ENCODE data around the gene ZMYM2. TPM values are rescaled to one million over a fixed set of nuclear protein-coding genes. Genes with fewer than 3 reads are reported as not detected.

ZMYM2 gene
- total RNA-seq, 1 experiment from 2014 or later = 87.1 TPM

- H3K9me3 ChIP-seq (ENCODE audit: low read depth, low read length, poor library complexity, severe bottlenecking) = no peaks in the 10 kb centered on the region
- intact Hi-C loops (cut with micrococcal nuclease; ENCODE audit: unreplicated experiment) = loop anchor here (5.0 kb wide), 1 partner anchor 33 kb away; the partner anchor contains the start of gene GJA3
- no TSS peak for BruUV-seq (replicated peaks)
- POLR2A ChIA-PET (ENCODE audit: low non-redundant PET) = no interaction called here
- peaks cover 7% of the 10 kb centered on the region for H3K4me1 ChIP-seq (ENCODE audit: insufficient read depth, low read length, poor library complexity, severe bottlenecking)
- CTCF ChIA-PET = no interaction called here
- TF ChIP-seq EZH2 (IDR thresholded peaks at IDR 0.05; ENCODE audit: borderline replicate concordance, low read depth, low read length, poor library complexity, severe bottlenecking) (no peak), CTCF (conservative IDR thresholded peaks at IDR 0.05; ENCODE audit: low read depth, low read length) (no peak)
- no peak overlapping the region for H3K27ac ChIP-seq (ENCODE audit: low read depth, low read length, poor library complexity, severe bottlenecking)
- no peaks in the 10 kb centered on the region for H3K36me3 ChIP-seq (ENCODE audit: insufficient read depth, low read length, poor library complexity, severe bottlenecking)
- H3K27me3 ChIP-seq (replicated peaks; ENCODE audit: insufficient read depth, low read depth, low read length, poor library complexity) = peaks cover 9% of the 10 kb centered on the region
- DNase-seq (ENCODE audit: low spot score) = no peak
- peak overlapping the region; percentile 63 for H3K4me3 ChIP-seq (ENCODE audit: low read depth, low read length, poor library complexity, severe bottlenecking)
Observed at GRCh38 chr13:20129076-20129475, 170.5 kb downstream of the ZMYM2 start.

- Histone ChIP-seq H3K4me1 (ENCODE audit: insufficient read depth, low read length, poor library complexity, severe bottlenecking) (peaks cover 7% of the 10 kb centered on the region), H3K9me3 (ENCODE audit: low read depth, low read length, poor library complexity, severe bottlenecking) (no peaks in the 10 kb centered on the region), H3K27ac (ENCODE audit: low read depth, low read length, poor library complexity, severe bottlenecking) (no peak overlapping the region), H3K36me3 (ENCODE audit: insufficient read depth, low read length, poor library complexity, severe bottlenecking) (no peaks in the 10 kb centered on the region), H3K4me3 (ENCODE audit: low read depth, low read length, poor library complexity, severe bottlenecking) (no peak overlapping the region), H3K27me3 (replicated peaks; ENCODE audit: insufficient read depth, low read depth, low read length, poor library complexity) (peaks cover 9% of the 10 kb centered on the region)
- BruUV-seq (replicated peaks) = no TSS peak
- ChIA-PET POLR2A (ENCODE audit: low non-redundant PET) (no interaction called here), CTCF (no interaction called here)
- intact Hi-C loops (cut with micrococcal nuclease; ENCODE audit: unreplicated experiment) = no loop called here
- TF ChIP-seq CTCF (conservative IDR thresholded peaks at IDR 0.05; ENCODE audit: low read depth, low read length) (no peak), EZH2 (IDR thresholded peaks at IDR 0.05; ENCODE audit: borderline replicate concordance, low read depth, low read length, poor library complexity, severe bottlenecking) (no peak)
- no peak for DNase-seq (ENCODE audit: low spot score)
Observed at GRCh38 chr13:20130012-20130411, 171.5 kb downstream of the ZMYM2 start.

GRCh38 chr13:20130652-20131051, 172.1 kb downstream of the ZMYM2 start:
- intact Hi-C loops (cut with micrococcal nuclease; ENCODE audit: unreplicated experiment) = no loop called here
- TF ChIP-seq CTCF (conservative IDR thresholded peaks at IDR 0.05; ENCODE audit: low read depth, low read length) (no peak), EZH2 (IDR thresholded peaks at IDR 0.05; ENCODE audit: borderline replicate concordance, low read depth, low read length, poor library complexity, severe bottlenecking) (no peak)
- H3K36me3 ChIP-seq (ENCODE audit: insufficient read depth, low read length, poor library complexity, severe bottlenecking) = no peaks in the 10 kb centered on the region
- H3K4me3 ChIP-seq (ENCODE audit: low read depth, low read length, poor library complexity, severe bottlenecking) = no peak overlapping the region
- peaks cover 9% of the 10 kb centered on the region for H3K27me3 ChIP-seq (replicated peaks; ENCODE audit: insufficient read depth, low read depth, low read length, poor library complexity)
- peaks cover 7% of the 10 kb centered on the region for H3K4me1 ChIP-seq (ENCODE audit: insufficient read depth, low read length, poor library complexity, severe bottlenecking)
- no peaks in the 10 kb centered on the region for H3K9me3 ChIP-seq (ENCODE audit: low read depth, low read length, poor library complexity, severe bottlenecking)
- DNase-seq (ENCODE audit: low spot score) = no peak
- POLR2A ChIA-PET (ENCODE audit: low non-redundant PET) = no interaction called here
- BruUV-seq (replicated peaks) = no TSS peak
- CTCF ChIA-PET = no interaction called here
- no peak overlapping the region for H3K27ac ChIP-seq (ENCODE audit: low read depth, low read length, poor library complexity, severe bottlenecking)

Measured in A673 (cell line).